HG03103 (cell line): ENCODE measurements around the gene MAP3K10.
"Not testable (repeated sequence)": the region's sequence is repeated elsewhere in the genome, so short reads cannot be mapped to it uniquely, and the experiment has no call there.

Source experiments
- ATAC-seq: cut with Tn5 transposase; IDR thresholded peaks from one replicate; pipeline ENCODE4 v1.9.1; 2021; ENCODE audit warnings: low read depth; ENCODE audit not compliant: unreplicated experiment

MAP3K10 gene

GRCh38 chr19:40171293-40171692, 19.9 kb upstream of the MAP3K10 start:
- ATAC-seq: not testable (repeated sequence)

DNA sequence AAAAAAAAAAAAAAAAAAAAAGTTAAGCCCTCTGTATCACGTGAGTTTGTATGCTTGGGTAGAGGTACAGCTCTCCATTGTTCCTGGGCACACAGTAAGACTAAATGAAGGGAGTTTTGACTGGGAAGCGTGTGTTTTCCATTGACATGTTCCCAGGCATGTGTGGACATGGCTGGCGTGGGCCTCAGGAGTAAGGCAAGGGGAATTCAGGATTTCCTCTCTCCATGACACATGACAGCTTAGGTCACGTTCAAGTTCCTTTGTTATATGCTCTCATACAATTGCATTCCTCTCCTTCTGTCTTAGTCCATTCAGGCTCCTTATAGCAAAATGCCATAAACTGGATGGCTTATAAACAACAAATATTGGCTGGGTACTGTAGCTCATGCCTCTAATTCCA, 17.1 kb upstream of the MAP3K10 start:
- no peak for ATAC-seq

DNA sequence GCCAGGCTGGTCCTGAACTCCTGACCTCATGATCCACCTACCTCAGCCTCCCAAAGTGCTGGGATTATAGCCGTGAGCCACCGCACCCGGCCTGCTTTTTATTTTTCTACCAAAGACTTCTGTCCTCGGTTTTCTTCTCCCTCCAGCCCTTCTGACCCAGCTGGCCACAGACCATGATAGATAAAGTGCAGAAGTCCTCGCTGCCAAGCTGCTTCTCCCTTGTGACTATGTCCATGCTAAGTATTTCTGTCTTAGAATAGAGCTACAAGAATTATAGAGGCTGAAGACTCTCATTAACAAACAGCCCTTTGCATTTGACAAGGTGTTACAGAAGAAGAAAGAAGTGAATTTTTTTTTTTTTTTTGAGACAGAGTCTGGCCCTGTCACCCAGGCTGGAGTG, 15.4 kb upstream of the MAP3K10 start:
- ATAC-seq: no peak

GRCh38 chr19:40177286-40178070, 13.7 kb upstream of the MAP3K10 start:
- no peak for ATAC-seq

DNA sequence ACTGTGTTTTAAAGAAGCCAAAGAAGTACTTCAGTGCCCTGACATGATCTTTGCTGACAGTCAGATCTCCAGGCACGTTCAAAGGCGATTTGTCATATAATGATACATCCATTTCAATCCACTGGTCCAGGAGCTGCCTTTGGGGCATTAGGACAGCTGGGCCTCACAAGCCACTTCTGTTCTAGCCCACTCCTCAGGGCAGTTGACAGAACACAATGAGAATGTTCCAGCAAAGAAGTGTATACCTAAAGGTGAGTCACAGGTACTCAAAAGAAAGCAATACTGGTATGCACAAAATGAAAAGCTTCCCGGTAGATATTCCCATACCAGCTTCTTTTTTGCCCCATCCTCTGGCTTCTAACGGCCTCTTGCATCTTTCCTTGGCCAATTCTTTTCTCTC, 12.5 kb upstream of the MAP3K10 start:
- ATAC-seq: no peak

GRCh38 chr19:40184273-40184672, 7.0 kb upstream of the MAP3K10 start:
- ATAC-seq: no peak

DNA sequence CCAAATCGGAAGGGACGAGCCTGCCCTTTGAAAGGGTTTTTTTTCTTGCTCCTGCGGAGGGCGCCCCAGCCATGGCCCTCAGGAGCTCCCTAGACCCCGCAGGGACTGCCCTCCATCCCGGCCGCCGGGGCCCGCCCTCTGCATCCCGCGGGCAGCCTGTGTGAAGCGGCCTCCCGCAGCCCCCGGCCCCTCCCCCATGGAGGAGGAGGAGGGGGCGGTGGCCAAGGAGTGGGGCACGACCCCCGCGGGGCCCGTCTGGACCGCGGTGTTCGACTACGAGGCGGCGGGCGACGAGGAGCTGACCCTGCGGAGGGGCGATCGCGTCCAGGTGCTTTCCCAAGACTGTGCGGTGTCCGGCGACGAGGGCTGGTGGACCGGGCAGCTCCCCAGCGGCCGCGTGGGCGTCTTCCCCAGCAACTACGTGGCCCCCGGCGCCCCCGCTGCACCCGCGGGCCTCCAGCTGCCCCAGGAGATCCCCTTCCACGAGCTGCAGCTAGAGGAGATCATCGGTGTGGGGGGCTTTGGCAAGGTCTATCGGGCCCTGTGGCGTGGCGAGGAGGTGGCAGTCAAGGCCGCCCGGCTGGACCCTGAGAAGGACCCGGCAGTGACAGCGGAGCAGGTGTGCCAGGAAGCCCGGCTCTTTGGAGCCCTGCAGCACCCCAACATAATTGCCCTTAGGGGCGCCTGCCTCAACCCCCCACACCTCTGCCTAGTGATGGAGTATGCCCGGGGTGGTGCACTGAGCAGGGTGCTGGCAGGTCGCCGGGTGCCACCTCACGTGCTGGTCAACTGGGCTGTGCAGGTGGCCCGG, 815 bp downstream of the MAP3K10 start:
- ATAC-seq: peak; percentile 20

GRCh38 chr19:40192758-40193586, 1.7 kb downstream of the MAP3K10 start:
- no peak for ATAC-seq

GRCh38 chr19:40193587-40193849, 2.3 kb downstream of the MAP3K10 start:
- no peak for ATAC-seq

DNA sequence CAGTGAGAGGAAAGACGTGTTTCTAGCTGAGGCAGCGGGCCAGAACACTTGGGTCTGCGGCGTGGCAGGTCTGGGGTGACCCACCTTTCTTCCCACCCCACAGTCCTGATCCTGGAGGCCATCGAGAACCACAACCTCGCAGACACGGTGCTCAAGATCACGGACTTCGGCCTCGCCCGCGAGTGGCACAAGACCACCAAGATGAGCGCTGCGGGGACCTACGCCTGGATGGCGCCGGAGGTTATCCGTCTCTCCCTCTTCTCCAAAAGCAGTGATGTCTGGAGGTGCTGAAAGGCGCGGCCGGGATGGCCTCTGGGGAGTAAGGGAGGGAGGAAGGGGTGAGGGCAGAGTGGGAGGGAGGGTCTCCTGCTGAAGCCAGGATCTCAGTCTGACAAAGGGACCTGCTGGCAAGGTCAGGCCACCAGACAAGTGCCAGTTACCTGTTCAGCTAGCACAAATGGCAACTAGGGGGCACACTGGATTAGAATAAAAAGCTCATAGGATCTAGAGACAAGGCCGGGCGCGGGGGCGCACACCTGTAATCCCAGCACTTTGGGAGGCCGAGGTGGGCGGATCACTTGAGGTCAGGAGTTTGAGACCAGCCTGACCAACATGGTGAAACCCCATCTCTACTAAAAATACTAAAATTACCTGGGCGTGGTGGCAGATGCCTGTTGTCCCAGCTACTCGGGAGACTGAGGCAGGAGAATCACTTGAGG, 7.2 kb downstream of the MAP3K10 start:
- no peak for ATAC-seq

DNA sequence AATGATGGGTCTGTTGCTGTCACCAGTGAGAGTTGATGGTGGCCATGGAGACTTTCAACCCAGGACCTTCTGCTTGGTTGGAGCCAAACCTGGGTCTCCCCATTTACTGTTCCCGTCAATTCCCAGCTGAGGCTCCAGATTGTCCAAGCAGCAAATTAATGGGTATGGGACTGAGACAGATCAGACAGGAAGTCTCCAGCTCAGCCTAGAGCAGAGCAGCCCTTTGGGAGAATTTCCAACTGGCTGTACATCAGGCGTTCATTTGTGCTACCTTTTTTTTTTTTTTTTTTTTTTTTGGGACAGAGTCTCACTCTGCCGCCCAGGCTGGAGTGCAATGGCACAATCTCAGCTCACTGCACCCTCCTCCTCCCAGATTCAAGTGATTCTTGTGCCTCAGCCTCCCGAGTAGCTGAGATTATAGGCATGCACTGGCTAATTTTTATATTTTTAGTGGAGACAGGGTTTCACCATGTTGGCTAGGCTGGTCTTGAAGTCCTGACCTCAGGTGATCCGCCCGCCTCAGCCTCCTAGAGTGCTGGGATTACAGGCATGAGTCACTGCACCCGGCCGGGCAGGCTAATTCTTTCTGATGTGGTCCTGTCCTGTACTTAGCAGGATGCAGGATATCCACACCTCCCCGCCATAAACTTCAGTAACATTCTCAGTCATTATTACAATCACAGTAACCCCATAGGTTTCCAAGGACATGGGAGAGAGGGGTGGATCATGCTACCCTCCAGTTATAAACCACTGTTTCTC, 9.3 kb downstream of the MAP3K10 start:
- ATAC-seq: no peak

DNA sequence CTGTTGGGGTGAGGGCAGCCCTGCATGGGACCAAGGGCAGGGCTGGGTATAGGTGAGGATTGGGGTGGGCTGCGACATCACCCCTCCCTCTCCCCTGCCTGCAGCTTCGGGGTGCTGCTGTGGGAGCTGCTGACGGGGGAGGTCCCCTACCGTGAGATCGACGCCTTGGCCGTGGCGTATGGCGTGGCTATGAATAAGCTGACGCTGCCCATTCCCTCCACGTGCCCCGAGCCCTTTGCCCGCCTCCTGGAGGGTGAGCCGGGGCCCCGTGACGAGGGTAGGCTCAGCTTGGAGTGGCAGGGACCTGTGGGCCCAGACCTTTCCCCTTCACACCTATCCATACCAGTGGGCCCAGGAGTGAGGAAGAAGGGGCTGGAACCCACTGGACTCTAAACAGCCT, 13.2 kb downstream of the MAP3K10 start:
- no peak for ATAC-seq

DNA sequence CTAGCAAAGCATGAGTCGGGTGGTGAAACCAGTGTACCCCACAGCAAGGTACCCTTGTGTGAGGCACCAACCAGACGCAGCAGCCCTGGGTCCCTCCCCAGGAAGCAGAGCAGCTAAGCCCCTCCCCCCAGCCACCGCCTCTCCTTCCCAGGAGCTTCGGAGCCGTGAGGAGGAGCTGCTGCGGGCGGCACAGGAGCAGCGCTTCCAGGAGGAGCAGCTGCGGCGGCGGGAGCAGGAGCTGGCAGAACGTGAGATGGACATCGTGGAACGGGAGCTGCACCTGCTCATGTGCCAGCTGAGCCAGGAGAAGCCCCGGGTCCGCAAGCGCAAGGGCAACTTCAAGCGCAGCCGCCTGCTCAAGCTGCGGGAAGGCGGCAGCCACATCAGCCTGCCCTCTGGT, 14.5 kb downstream of the MAP3K10 start:
- ATAC-seq: no peak

DNA sequence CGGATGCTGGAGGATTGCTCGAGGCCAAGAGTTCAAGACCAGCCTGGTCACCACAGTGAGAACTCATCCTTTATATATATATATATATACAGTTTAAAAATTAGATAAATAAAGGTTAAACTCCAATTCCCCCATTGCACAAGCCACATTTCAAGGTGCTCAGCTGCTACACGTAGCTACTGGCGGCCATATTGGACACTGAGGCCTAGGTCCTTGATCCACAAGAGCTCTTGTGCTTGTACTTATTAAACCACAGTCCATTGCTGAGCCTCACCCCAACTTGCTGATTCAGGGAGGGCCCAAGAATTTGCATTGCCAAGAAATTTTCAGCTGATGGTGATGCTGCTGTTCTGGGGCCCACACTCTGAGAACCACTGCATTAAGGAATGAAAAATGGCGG, 17.4 kb downstream of the MAP3K10 start:
- no peak for ATAC-seq

DNA sequence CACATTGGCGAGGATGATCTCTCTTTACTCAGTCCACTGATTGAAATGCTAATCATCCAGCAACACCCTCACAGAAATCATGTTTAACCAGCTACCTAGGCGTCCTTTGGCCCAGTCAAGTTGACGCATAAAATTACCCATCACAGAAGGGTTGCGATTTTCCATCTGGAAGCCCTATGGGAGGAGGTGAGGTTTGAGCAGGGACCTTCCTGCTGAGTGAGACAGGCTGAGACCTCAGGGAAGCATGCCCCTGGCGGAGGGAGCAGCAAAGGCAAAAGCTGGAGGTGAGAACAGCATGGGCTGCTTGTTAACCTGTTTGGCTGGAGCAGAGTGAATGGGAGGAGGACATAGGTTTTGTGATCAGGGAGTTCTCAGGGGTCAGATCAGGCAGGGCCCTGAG, 19.7 kb downstream of the MAP3K10 start:
- no peak for ATAC-seq

GRCh38 chr19:40213251-40213829, 22.1 kb downstream of the MAP3K10 start:
- no peak for ATAC-seq

DNA sequence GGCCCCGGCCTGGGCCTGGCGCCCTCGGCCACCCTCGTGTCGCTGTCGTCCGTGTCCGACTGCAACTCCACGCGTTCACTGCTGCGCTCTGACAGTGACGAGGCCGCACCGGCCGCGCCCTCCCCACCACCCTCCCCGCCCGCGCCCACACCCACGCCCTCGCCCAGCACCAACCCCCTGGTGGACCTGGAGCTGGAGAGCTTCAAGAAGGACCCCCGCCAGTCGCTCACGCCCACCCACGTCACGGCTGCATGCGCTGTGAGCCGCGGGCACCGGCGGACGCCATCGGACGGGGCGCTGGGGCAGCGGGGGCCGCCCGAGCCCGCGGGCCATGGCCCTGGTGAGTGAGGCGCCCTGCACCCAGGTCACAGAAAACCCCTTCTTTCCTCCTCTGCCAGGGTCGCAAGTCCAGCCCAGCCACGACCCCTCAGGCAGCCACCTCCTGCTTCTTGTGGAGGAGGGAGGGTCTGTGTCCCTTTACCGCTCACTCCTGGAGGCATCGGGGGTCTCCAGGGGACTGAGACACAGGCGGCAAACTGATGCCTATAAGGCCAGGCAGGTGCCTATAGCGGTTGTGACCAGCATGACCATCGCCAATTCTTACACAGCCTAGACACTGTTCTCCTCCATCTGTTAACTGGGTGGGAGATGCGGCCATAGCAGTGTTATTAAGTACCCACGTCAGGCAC, 22.8 kb downstream of the MAP3K10 start:
- no peak for ATAC-seq

DNA sequence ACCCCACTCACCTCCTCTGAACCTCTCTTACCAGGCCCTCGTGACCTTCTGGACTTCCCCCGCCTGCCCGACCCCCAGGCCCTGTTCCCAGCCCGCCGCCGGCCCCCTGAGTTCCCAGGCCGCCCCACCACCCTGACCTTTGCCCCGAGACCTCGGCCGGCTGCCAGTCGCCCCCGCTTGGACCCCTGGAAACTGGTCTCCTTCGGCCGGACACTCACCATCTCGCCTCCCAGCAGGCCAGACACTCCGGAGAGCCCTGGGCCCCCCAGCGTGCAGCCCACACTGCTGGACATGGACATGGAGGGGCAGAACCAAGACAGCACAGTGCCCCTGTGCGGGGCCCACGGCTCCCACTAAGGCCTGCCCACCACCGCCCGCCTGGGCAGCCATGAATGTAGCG, 23.7 kb downstream of the MAP3K10 start:
- ATAC-seq: no peak
